Stimulated activated CD4-positive, alpha-beta T cell treated with anti-CD3 and anti-CD28 coated beads, Interleukin-4, amount 100 ng/mL, for 48 hours (primary cell): ENCODE results near the gene PCDHGC3.

Experiments used
- DNase-seq, 2 donors: peaks; one replicate each; pipeline ENCODE4 v3.0.0-alpha.2; 2020; ENCODE audit warnings: low read depth in 2 of 2

PCDHGC3 gene

DNA sequence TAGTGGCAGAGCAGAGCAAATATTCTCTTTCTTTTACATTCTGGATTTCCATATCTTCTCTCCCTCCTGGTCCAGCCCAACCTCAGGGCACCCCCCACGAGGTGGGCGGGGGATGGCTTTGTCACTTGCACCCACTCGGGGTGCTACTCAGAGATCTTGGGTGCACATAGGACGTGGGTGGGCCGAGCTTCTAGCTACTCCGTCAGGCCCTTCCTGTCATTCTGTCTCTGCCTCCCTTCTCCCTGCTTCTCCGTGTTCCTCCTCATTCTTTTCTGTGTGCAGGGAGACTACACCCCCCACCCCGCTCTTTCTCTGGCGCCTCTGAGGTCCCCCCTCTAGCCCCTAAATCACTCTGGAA, 32.7 kb downstream of the PCDHGC3 start:
- DNase-seq, result no peak

DNA sequence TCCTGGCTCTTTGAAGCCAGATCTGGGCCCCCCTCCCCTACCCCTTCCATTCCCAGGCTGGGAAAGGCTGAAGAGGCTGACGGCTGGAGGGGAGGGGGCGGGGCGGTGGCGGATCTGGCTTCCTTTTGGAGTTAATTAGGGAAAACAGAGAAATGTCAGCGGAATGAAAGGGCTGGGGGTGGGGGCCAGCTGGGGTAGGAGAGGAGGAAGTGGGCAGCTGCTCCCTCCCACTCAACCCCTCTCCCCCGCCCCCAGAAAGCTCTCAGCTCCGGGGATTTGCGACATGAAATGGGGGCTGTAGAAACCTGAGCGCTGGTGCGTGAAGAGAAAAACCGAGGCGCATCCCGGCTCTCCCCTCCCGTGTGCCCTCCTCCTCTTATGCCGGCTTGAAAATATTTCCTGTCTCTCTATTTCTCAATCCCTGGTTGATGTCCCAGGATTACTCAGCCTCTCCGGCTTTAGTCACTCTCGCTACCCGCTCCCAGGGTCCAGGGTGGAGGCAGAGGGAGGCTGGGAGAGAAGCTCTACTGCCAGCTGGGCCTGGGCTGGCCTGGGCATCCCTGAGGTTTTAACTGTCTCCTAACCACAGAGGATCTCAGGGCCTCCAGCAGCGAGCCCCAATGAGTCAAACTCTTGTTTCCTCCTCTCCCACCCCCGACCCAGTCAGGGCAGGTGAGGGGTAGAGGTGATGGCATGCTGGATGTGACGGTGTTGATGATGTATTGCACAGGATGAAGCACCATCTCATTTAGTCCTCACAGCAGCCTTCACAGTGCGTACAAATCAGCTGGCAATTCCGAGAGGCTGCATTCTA, 33.2 kb downstream of the PCDHGC3 start:
- DNase-seq, result no peak

DNA sequence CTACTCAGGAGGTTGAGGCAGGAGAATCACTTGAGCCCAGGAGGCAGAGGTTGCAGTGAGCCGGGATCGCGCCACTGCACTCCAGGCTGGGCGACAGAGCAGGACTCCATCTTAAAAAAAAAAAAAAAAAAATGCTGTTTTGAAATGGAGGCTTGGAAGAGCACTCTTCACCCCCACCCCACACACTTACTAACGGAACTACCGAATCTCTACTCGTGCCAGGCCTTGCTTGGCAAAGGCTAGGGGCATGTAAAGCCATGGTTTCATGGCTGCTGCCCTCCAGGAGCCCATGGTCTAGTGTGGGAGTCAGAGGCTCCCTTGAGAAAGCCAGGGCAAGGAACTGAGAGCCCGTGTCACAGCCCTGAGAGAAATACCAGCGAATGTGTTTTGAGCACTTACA, 34.4 kb downstream of the PCDHGC3 start:
- DNase-seq, result no peak

DNA sequence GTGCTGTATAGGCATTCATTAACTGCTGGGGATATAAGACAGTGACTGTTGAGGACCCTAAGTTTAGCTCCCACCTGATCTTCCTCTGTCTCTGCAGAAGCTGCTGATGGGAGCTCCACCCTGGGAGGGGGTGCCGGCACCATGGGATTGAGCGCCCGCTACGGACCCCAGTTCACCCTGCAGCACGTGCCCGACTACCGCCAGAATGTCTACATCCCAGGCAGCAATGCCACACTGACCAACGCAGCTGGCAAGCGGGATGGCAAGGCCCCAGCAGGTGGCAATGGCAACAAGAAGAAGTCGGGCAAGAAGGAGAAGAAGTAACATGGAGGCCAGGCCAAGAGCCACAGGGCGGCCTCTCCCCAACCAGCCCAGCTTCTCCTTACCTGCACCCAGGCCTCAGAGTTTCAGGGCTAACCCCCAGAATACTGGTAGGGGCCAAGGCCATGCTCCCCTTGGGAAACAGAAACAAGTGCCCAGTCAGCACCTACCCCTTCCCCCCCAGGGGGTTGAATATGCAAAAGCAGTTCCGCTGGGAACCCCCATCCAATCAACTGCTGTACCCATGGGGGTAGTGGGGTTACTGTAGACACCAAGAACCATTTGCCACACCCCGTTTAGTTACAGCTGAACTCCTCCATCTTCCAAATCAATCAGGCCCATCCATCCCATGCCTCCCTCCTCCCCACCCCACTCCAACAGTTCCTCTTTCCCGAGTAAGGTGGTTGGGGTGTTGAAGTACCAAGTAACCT, 35.3 kb downstream of the PCDHGC3 start:
- DNase-seq, result no peak

DNA sequence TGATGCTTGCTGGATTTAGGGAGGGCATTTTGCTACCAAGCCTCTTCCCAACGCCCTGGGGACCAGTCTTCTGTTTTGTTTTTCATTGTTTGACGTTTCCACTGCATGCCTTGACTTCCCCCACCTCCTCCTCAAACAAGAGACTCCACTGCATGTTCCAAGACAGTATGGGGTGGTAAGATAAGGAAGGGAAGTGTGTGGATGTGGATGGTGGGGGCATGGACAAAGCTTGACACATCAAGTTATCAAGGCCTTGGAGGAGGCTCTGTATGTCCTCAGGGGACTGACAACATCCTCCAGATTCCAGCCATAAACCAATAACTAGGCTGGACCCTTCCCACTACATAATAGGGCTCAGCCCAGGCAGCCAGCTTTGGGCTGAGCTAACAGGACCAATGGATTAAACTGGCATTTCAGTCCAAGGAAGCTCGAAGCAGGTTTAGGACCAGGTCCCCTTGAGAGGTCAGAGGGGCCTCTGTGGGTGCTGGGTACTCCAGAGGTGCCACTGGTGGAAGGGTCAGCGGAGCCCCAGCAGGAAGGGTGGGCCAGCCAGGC, 36.1 kb downstream of the PCDHGC3 start:
- DNase-seq, result no peak

DNA sequence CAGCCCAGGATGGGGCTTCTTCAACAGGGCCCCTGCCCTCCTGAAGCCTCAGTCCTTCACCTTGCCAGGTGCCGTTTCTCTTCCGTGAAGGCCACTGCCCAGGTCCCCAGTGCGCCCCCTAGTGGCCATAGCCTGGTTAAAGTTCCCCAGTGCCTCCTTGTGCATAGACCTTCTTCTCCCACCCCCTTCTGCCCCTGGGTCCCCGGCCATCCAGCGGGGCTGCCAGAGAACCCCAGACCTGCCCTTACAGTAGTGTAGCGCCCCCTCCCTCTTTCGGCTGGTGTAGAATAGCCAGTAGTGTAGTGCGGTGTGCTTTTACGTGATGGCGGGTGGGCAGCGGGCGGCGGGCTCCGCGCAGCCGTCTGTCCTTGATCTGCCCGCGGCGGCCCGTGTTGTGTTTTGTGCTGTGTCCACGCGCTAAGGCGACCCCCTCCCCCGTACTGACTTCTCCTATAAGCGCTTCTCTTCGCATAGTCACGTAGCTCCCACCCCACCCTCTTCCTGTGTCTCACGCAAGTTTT, 36.7 kb downstream of the PCDHGC3 start:
- peak; percentile 83 to 95 for DNase-seq

DNA sequence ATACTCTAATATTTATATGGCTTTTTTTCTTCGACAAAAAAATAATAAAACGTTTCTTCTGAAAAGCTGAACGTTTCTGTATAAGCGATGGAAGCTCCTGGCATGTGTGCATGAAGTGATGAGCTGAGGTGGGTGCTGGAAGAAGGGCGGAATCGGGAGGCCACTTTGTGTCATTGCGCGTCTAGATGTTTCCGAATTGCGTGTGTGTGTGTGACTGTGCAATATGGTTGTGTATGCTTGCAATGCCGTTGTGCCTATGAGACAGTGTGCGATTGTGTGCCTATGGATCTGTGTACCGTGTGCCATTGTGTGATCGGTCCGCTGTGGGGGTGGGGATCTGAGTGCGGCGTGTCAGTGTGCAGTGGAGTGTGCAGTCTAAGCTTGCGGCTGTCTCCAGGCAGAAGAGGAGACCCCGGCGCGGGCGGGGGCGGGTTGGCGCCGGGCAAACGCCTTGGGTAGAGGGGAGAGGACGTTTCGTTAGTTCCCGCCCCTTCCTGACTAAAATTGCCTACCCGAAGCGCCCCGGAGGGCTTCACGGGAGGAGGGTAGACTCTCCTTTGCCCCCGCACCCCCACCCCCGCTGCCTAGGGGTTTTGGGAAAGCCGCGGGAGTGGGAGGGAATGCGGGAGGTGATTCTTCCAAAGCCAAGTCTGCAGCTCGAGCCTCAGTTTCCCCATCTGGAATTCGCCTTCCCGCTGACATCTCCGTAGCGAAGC, 37.3 kb downstream of the PCDHGC3 start:
- DNase-seq, result peak; percentile 23 to 24

DNA sequence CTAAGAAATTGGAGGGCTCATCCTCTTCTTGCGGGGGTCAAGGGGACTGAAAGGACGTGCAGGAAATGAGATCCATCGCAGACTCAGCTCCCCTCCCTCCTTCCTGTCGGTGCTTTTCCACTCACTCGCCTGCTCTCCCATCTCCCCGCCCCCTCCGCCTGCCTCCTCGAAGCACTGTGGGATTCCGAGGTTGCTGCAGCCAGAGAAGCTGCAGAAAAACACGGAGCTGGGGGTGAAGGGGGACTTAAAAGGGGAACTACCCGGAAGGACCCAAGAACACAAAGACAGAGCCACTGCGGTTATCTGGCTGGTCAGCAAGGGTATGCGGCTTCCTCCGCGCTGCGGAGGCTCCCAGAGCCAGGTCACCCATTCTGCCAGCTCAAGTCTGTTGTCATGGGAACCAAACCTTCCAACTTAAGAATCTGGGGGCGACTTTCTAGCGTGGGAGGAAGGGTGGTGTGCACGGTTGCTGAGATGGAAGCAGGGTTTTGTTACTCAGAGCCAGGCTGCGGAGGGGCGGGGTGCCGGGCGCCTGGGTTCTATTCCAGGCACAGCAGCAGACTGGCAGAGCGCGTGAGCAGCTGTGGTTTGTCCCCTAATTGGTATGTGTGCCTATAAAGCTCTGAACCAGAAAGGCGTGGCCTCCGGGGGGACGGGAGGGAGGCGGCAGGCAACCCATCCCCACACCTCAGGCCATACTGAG, 38.0 kb downstream of the PCDHGC3 start:
- peak; percentile 55 to 67 for DNase-seq

DNA sequence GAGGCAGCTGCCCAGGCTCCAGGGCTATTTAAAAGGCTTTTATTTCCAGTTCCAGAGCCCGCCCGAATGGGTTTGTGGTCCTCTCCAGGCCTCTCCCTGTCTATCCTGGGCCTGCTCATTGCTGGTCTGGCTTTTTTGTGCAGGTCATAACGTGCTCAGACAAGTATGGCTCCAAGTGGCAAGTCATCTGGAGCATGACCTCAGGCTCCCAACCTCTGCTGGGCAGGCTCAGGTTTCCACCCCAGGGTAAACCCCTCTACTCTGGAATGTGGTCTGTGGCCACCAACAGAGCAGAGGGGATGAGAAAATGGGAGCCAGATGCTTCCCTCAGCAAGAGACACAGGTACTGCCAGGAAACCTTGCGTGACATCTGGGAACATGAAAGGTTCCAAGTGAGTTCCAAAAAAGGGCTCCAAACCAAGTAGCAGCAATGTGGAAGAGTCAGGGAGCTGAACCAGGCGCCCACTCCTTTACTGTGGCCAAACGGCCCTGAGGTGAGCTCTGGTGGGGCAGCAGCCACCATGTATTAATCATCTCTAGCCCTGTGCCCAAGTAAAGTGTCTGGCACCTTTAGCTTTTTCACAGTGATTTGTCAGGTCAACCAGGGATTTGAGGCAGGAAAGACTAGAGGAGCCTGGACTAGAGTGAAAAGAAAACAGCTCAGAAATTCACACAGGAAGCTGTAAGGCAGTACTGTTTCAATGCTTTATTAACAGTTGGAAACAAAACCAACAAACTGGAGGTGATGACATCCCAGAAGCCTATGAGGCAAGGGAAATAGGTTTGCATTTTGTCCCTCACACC, 38.8 kb downstream of the PCDHGC3 start:
- no peak for DNase-seq

DNA sequence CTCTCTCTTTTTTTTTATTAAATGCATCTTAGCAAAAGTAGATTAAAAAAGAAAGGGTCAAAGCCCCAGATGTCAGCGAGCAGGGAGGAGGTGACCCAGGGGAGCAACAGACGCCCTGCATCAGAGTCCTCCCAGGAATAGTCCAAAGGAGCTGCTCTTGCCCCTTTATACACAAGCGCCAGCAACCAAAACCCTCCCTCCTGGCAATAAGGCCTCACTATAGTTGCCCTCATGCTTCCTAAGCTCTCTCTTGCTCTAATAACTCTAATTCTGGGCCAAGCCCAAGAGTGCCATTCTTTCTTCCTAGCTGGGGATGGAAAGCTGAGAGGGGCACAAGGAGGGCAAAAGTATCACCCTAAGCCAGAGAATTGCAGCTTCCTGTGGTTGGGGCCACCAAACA, 39.4 kb downstream of the PCDHGC3 start:
- no peak for DNase-seq

DNA sequence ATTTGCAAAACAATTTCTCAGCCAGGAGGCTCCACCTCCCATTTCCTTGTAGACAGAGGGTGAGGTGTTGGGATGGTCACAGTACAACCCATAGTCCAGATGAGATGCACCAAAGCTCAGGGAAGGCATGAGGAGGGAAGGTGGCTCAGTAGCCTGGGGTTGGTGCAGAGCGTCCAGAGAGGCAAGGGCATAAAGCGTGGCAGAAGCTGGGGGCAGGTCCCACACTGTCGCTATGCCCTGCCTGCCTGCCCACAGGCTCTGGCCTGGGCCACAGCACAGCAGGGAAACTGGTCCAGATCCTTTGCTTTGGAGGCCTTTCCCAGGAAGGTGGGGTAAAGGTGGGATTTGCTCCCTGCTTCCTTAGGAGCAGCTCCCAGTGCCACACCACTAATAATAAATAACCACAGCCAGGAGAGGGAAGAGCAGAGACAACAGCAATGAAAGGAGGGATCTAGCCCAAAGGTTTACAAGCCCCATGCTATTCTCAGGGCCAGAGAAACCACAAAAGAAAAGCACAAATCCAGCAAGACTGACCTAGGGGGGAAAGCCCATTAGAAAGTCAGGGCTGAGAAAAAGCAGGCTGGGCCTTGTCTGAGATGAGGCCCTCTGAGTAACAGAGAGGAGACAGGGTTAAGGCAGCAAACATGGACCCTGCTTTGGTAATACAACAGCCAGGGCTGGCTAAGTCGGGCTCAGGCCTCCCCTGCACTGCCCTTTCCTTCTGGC, 40.3 kb downstream of the PCDHGC3 start:
- no peak for DNase-seq

DNA sequence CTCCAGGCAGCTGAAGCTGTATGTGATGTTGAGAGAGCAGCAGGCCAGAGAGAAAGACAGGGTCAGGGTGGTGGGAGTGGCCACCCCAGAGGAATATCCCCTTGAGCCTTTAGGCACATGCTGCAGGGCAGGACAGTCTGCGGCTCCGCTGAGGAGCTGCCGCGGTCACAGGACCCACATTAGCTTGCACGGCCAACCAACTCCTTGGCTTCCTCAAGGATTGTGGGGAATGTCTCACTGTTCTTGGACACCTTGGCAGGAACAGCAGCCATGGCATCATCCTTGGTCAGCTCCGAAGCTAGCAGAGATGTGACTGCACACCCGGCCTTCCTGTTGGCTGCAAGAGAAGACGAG, 40.9 kb downstream of the PCDHGC3 start:
- DNase-seq, result no peak

DNA sequence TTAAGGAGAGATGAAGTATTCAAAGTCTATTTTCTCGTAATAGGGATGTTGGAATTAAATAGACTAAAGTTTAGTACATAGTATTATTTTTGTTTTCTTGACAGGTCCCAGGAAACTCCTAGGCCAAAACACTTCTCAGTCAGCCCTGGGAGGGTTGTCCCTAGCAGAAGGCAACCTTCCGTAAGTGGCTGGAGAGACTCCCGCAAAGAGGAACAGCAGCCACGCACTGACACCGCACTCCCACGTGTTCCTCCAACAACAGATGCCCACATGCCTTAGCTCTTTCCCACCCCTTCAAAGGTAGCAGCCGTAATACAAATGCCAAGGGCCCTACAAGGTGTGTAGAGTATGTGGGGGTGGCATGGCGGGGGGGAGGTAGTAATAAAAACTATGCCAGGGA, 41.5 kb downstream of the PCDHGC3 start:
- DNase-seq, result no peak

DNA sequence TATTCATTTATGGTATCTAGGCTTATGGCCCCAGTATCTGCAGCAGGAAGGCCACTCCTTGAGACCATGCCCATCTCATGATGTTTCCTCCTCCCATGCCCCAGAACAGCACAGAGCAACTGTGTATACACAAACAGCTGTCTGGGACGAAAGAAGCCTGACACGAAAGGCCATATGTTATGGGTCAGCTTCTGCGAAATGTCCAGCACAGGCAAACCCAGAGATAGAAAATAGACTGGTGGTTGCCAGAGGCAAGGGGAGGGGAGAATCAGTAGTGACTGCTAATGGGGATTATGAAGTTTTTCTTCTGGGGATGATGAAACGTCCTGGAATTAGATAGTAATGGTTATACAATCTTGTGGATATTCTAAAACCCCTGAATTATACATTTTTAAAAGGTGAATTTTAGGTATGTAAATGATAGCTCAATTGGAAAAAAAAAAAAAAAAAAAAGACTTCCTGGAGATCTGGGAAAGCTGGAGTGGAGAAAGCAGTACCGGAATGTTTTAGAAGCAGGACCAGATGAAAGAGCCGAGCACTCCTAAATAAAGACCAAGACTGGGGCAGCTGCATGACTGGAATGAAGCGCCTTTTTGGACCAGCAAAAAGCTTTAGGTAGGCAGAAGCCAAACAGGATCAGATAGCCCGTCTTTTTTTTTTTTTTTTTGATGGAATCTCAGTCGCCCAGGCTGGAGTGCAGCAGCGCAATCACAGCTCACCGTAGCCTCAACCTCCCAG, 42.3 kb downstream of the PCDHGC3 start:
- no peak for DNase-seq

DNA sequence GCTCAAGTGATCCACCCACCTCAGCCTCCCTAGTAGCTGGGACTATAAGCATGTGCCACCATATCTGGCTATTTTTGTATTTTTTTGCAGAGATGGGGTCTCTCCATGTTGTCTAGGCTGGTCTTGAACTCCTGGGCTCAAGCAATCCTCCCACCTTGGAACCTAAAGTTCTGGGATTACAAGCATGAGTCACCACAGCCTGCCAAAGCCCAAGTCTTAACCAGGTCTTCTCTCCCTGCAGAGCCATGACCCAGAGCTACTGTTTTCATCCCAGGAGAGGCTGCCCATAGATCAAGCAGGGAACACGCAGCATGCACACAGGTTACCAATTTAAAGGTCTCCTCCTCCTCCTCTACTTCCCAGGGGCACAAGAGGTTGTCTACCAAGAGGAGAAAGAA, 42.9 kb downstream of the PCDHGC3 start:
- no peak for DNase-seq

DNA sequence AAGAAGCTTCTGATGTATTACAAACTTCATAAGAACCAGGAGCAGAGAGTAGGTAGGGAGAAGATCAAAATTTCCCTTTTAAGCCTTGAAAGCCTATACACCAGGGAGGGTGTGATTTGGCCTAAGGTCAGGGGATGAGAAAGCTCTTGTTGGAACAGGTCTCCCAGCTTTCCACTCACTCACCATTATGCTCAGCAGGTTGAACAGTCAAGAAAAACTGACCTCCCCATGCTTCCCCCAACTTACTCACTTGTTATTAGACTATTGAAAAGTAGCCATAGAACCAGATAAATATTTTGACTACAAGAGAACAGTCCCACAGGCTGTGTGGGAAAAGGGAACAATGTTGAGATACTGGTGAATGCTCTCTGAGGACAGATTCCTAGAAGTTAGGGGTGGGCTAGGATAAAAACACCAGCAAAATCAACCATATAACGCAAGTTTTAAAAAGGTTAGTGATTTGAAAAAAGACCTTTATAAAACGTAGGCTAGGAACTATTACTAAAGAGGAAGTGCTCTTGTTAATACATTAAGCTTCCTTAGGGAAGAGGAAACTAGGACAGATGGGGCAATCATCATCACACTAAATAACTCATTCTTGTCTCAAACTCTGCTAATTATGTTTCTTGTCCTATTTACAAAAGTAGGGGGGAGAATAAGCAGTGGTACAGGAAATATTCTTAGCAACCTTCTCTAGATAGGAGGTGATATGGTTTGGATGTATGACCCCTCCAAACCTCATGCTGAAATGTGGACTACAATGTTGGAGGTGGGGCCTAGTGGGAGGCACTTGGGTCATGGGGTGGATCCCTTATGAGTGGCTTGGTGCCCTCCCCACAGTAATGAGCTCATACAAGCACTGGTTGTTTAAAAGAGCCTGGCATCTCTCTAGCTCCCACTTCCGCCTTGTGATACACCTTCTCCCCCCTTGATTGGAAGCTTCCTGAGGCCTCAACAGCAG, 44.1 kb downstream of the PCDHGC3 start:
- DNase-seq, result no peak

DNA sequence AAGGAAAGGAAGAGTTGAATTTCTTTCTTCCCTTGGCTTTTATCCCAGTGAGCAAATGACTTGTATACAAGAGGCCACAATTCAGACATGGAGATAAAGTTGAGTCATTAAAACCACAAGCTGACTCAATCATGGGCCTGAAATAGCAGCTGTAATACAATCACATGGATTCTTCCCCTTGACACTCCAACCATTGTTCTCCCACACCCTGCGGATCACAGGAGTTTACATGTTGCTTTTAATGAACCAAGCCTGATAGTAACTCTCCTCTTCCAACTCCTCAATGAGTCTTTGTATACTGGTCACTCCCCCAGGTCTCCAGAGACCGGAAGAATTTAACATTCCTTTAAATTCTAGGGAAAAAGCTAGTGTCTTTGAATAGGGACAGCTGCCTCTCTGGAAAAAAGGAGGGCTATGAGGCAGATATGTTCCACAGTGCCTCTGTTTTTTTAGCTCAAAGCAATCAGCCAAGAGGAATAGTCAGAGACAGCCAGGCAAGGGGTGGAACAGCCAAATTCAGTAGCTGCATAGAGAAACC, 45.5 kb downstream of the PCDHGC3 start:
- DNase-seq, result no peak

DNA sequence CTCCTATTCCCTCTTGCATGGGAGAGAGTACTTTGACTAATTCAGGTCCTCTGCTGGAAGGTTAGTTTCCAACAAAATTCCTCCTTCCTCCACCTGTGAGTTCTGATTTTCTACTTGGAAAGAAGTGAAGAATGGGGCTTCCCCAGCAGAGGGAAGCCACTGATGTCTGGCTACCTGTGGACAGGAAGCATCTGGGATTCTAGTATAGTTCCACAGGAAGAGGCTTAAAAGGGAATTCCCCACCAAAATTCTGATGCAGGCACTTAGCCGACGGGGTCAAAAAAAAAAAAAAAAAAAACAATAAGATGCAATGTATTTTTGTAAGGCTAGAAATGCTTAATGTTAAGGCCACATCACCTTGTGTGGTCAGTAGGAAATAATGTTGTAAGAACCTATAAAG, 46.5 kb downstream of the PCDHGC3 start:
- DNase-seq, result no peak
